AG04450 (cell line): ENCODE results near the gene IL22RA1. TPM values are rescaled to one million over a fixed set of nuclear protein-coding genes. Genes with fewer than 3 reads are reported as not detected.

Source experiments
- CTCF ChIA-PET: fragments of 300-600, 350-600 bp; formaldehyde crosslinking; extraction: SDS; loops from one replicate; lab custom pipeline; 2022; ENCODE audit warnings: antibody characterized with exemption, inconsistent platforms; lab: Charles Lee
- POLR2A ChIA-PET: fragments of 350-600 bp; formaldehyde crosslinking; extraction: SDS; loops from one replicate; lab custom pipeline; 2021; ENCODE audit warnings: antibody characterized with exemption, inconsistent platforms; lab: Yijun Ruan, JAX
- DNase-seq: peaks from one replicate; pipeline ENCODE4 v3.0.0-alpha.2; 2011; ENCODE audit warnings: low read depth, low spot score
- H3K27ac ChIP-seq: one replicate; pipeline ENCODE4 v1.5.1; 2012; ENCODE audit warnings: low read depth, low read length, control low read depth
- H3K27me3 ChIP-seq: one replicate; pipeline ENCODE4 v1.6.0; 2012; ENCODE audit warnings: low read length; ENCODE audit not compliant: control insufficient read depth, insufficient read depth
- H3K4me3 ChIP-seq: 2 replicates; pipeline ENCODE4 v1.5.1; 2011; ENCODE audit warnings: mild to moderate bottlenecking, low read depth, low read length, control low read depth
- H3K9me3 ChIP-seq: 2 replicates; pipeline ENCODE4 v1.5.1; 2012; ENCODE audit warnings: low read length; ENCODE audit not compliant: control insufficient read depth, insufficient read depth
- CTCF ChIP-seq: IDR thresholded peaks from 2 replicates; pipeline ENCODE4 v1.5.1; 2011; ENCODE audit warnings: low read depth, low read length, control low read depth, inconsistent platforms
- polyA plus RNA-seq: library from polyadenylated mRNA; depleted of rRNA; stranded (reverse); fragments of >200 nt; gene quantifications from 2 replicates; pipeline ENCODE4 v1.2.3, GENCODE V29; 2011

The IL22RA1 gene
- polyA plus RNA-seq, 1 experiment = not detected

GRCh38 chr1:24103879-24104278, 39.1 kb downstream of the IL22RA1 start:
- peaks cover 3% of the 10 kb centered on the region for H3K27me3 ChIP-seq
- no peak for DNase-seq
- ChIA-PET POLR2A (no interaction called here), CTCF (interaction anchor here (0.5 to 1.0 kb wide), 2 partner anchors 12 to 46 kb away, joined by 4 read pairs; no protein-coding TSS in a partner anchor)
- H3K9me3 ChIP-seq = no peaks in the 10 kb centered on the region
- no peak for TF ChIP-seq CTCF
- H3K27ac ChIP-seq = no peak overlapping the region
- no peak overlapping the region for H3K4me3 ChIP-seq

- Histone ChIP-seq H3K9me3 (no peaks in the 10 kb centered on the region), H3K27me3 (peaks cover 3% of the 10 kb centered on the region), H3K27ac (no peak overlapping the region), H3K4me3 (no peak overlapping the region)
- ChIA-PET CTCF (interaction anchor here (0.5 kb wide), 1 partner anchor 12 kb away, joined by 4 read pairs; no protein-coding TSS in a partner anchor), POLR2A (no interaction called here)
- DNase-seq = no peak
- no peak for TF ChIP-seq CTCF
Observed at GRCh38 chr1:24103408-24103807, 39.5 kb downstream of the IL22RA1 start.

GRCh38 chr1:24102961-24103360, 40.0 kb downstream of the IL22RA1 start:
- H3K4me3 ChIP-seq = no peak overlapping the region
- DNase-seq = no peak
- no peak for TF ChIP-seq CTCF
- ChIA-PET POLR2A (no interaction called here), CTCF (no interaction called here)
- H3K9me3 ChIP-seq = no peaks in the 10 kb centered on the region
- H3K27ac ChIP-seq = no peak overlapping the region
- peaks cover 3% of the 10 kb centered on the region for H3K27me3 ChIP-seq

- Histone ChIP-seq H3K27me3 (peaks cover 3% of the 10 kb centered on the region), H3K4me3 (no peak overlapping the region), H3K9me3 (no peaks in the 10 kb centered on the region), H3K27ac (no peak overlapping the region)
- ChIA-PET POLR2A (no interaction called here), CTCF (interaction anchor here (1.5 kb wide), 1 partner anchor 31 kb away, joined by 4 read pairs; no protein-coding TSS in a partner anchor)
- no peak for TF ChIP-seq CTCF
- DNase-seq = no peak
Observed at GRCh38 chr1:24101796-24102586, 40.9 kb downstream of the IL22RA1 start.
